ENCODE results near the gene GPR15LG. TPM values are rescaled to one million over a fixed set of nuclear protein-coding genes. Genes with fewer than 3 reads are reported as not detected.

GPR15LG gene
- total RNA-seq, 4 donors from 2014 or later, result not detected

- 81% methylated on average over 4 of the region's 4 CpGs for WGBS
- peaks cover 0 to 45% (median 0%) of the 10 kb centered on the region in 4 donors for H3K27me3 ChIP-seq
- no peak overlapping the region for H3K27ac ChIP-seq (replicated peaks in 1 of 4)
- intact Hi-C loops (cut with DNase I), result no loop called here
- no peaks in the 10 kb centered on the region for H3K9me3 ChIP-seq
- DNase-seq (ENCODE audit: extremely low spot score), result no peak
- H3K4me1 ChIP-seq, result no peaks in the 10 kb centered on the region
- no peak overlapping the region for H3K4me3 ChIP-seq
- no peak for TF ChIP-seq CTCF (IDR thresholded peaks at IDR 0.05)
- no peak for TF ChIP-seq POLR2AphosphoS5 (IDR thresholded peaks at IDR 0.05)
- TF ChIP-seq EP300 (IDR thresholded peaks at IDR 0.05), result no peak
- no peak for TF ChIP-seq POLR2A (IDR thresholded peaks at IDR 0.05; ENCODE audit: low read depth)
- H3K36me3 ChIP-seq, result no peaks in the 10 kb centered on the region
Measured at GRCh38 chr10:84204610-84205009, 31.0 kb downstream of the GPR15LG start.

GRCh38 chr10:84205049-84205852 is 31.6 kb downstream of the GPR15LG start:
- H3K27me3 ChIP-seq, result peaks cover 0 to 45% (median 0%) of the 10 kb centered on the region in 4 donors
- H3K9me3 ChIP-seq, result no peaks in the 10 kb centered on the region
- H3K36me3 ChIP-seq, result no peaks in the 10 kb centered on the region
- TF ChIP-seq CTCF (IDR thresholded peaks at IDR 0.05) (peak in 2 of 3 experiments; percentile 8 to 35), POLR2AphosphoS5 (IDR thresholded peaks at IDR 0.05) (no peak)
- intact Hi-C loops (cut with DNase I), result no loop called here
- 72% methylated on average over 4 of the region's 8 CpGs for WGBS
- no peak for DNase-seq (ENCODE audit: extremely low spot score)
- no peak overlapping the region for H3K4me3 ChIP-seq
- H3K27ac ChIP-seq (replicated peaks in 1 of 4), result no peak overlapping the region
- H3K4me1 ChIP-seq, result no peaks in the 10 kb centered on the region

GRCh38 chr10:84205853-84206525 is 32.4 kb downstream of the GPR15LG start:
- TF ChIP-seq CTCF (IDR thresholded peaks at IDR 0.05), result no peak
- TF ChIP-seq EP300 (IDR thresholded peaks at IDR 0.05), result no peak
- no peak for TF ChIP-seq POLR2A (IDR thresholded peaks at IDR 0.05; ENCODE audit: low read depth)
- DNase-seq (ENCODE audit: extremely low spot score), result no peak
- Histone ChIP-seq H3K27ac (replicated peaks in 1 of 4) (no peak overlapping the region), H3K4me1 (no peaks in the 10 kb centered on the region), H3K4me3 (no peak overlapping the region), H3K27me3 (peaks cover 0 to 38% (median 0%) of the 10 kb centered on the region in 4 donors), H3K36me3 (no peaks in the 10 kb centered on the region), H3K9me3 (no peaks in the 10 kb centered on the region)
- WGBS, result 74% methylated on average over 5 of the region's 6 CpGs
- intact Hi-C loops (cut with DNase I), result no loop called here

- no peak for TF ChIP-seq POLR2A (IDR thresholded peaks at IDR 0.05; ENCODE audit: low read depth)
- no peak for TF ChIP-seq CTCF (IDR thresholded peaks at IDR 0.05)
- TF ChIP-seq EP300 (IDR thresholded peaks at IDR 0.05), result no peak
- no peak for TF ChIP-seq POLR2AphosphoS5 (IDR thresholded peaks at IDR 0.05)
- no peaks in the 10 kb centered on the region for H3K9me3 ChIP-seq
- H3K27ac ChIP-seq (replicated peaks in 1 of 4), result no peak overlapping the region
- 75% methylated on average over 3 of the region's 10 CpGs for WGBS
- H3K4me3 ChIP-seq, result no peak overlapping the region
- H3K27me3 ChIP-seq, result peaks cover 0 to 26% (median 0%) of the 10 kb centered on the region in 4 donors
- H3K4me1 ChIP-seq, result no peaks in the 10 kb centered on the region
- intact Hi-C loops (cut with DNase I), result no loop called here
- no peaks in the 10 kb centered on the region for H3K36me3 ChIP-seq
- DNase-seq (ENCODE audit: extremely low spot score), result no peak
Measured at GRCh38 chr10:84208023-84208422, 34.4 kb downstream of the GPR15LG start.

Data from esophagus muscularis mucosa (tissue), 4 donors.